ENCODE data around the gene ZSWIM5.
"Not testable (repeated sequence)": the region's sequence is repeated elsewhere in the genome, so short reads cannot be mapped to it uniquely, and the experiment has no call there.

ZSWIM5 gene

GRCh38 chr1:45205910-45206721 is at the start of gene ZSWIM5:
Gene ZSWIM5, minus strand, starts transcription at chr1:45206605. Its CDS starts 255 bp downstream, at chr1:45206350.
- peak within 1 kb of the TSS; percentile 55 for H3K4me3 ChIP-seq (replicated peaks; ENCODE audit: low read depth, low read length)
- TF ChIP-seq CTCF (IDR thresholded peaks at IDR 0.05; ENCODE audit: low read length, missing control alignments) = no peak
- peak; percentile 47 for DNase-seq (ENCODE audit: low read depth)

- no peak overlapping the region for H3K4me3 ChIP-seq (replicated peaks; ENCODE audit: low read depth, low read length)
- no peak for TF ChIP-seq CTCF (IDR thresholded peaks at IDR 0.05; ENCODE audit: low read length, missing control alignments)
- DNase-seq (ENCODE audit: low read depth) = no peak
Measured at GRCh38 chr1:45254490-45254889, 48.1 kb upstream of the ZSWIM5 start.

GRCh38 chr1:45250544-45250943 is 44.1 kb upstream of the ZSWIM5 start:
- H3K4me3 ChIP-seq (replicated peaks; ENCODE audit: low read depth, low read length) = no peak overlapping the region
- no peak for DNase-seq (ENCODE audit: low read depth)
- no peak for TF ChIP-seq CTCF (IDR thresholded peaks at IDR 0.05; ENCODE audit: low read length, missing control alignments)

GRCh38 chr1:45248004-45248403 is 41.6 kb upstream of the ZSWIM5 start:
- H3K4me3 ChIP-seq (replicated peaks; ENCODE audit: low read depth, low read length); DNase-seq (ENCODE audit: low read depth): not testable (repeated sequence)

- DNase-seq (ENCODE audit: low read depth) = peak; percentile 94
- H3K4me3 ChIP-seq (replicated peaks; ENCODE audit: low read depth, low read length) = no peak overlapping the region
- TF ChIP-seq CTCF (IDR thresholded peaks at IDR 0.05; ENCODE audit: low read length, missing control alignments) = no peak
Measured at GRCh38 chr1:45246760-45247159, 40.4 kb upstream of the ZSWIM5 start.

- H3K4me3 ChIP-seq (replicated peaks; ENCODE audit: low read depth, low read length) = not testable (repeated sequence)
- DNase-seq (ENCODE audit: low read depth) = peak; percentile 18
Measured at GRCh38 chr1:45246359-45246758, 40.0 kb upstream of the ZSWIM5 start.

- no peak for TF ChIP-seq CTCF (IDR thresholded peaks at IDR 0.05; ENCODE audit: low read length, missing control alignments)
- H3K4me3 ChIP-seq (replicated peaks; ENCODE audit: low read depth, low read length) = no peak overlapping the region
- DNase-seq (ENCODE audit: low read depth) = no peak
Measured at GRCh38 chr1:45244660-45245059, 38.3 kb upstream of the ZSWIM5 start.

Measured in fibroblast of pulmonary artery (primary cell).